Fibroblast of skin of back (primary cell): ENCODE data around the gene KAT7.
A peak's percentile ranks its signal among the peaks of the same experiment; 100 is the strongest.

Experiments used
- DNase-seq: peaks from one replicate; pipeline ENCODE4 v3.0.0-alpha.2; 2013

KAT7 gene

GRCh38 chr17:49872754-49873377 is 84.4 kb downstream of the KAT7 start:
- no peak for DNase-seq

- no peak for DNase-seq
These were observed 85.0 kb downstream of the KAT7 start for GRCh38 chr17:49873466-49873865.

- no peak for DNase-seq
These were observed 85.4 kb downstream of the KAT7 start for GRCh38 chr17:49873926-49874325.

GRCh38 chr17:49874911-49875310 is 86.4 kb downstream of the KAT7 start:
- no peak for DNase-seq

- DNase-seq = no peak
These were observed 87.2 kb downstream of the KAT7 start for GRCh38 chr17:49875685-49876084.

GRCh38 chr17:49878931-49879904 is 90.7 kb downstream of the KAT7 start:
- no peak for DNase-seq

GRCh38 chr17:49880291-49881053 is 92.0 kb downstream of the KAT7 start:
- peak; percentile 59 for DNase-seq

GRCh38 chr17:49881054-49881402 is 92.5 kb downstream of the KAT7 start:
- no peak for DNase-seq

- DNase-seq = no peak
These were observed 94.0 kb downstream of the KAT7 start for GRCh38 chr17:49882434-49882833.
